HG02763 (cell line): ENCODE measurements around the gene RPL37A.

Source experiments
- ATAC-seq: cut with Tn5 transposase; IDR thresholded peaks from one replicate; pipeline ENCODE4 v1.9.1; 2021; ENCODE audit warnings: mild to moderate bottlenecking, moderate library complexity; ENCODE audit not compliant: unreplicated experiment

RPL37A gene

GRCh38 chr2:216486708-216487107 lies 11.9 kb upstream of the RPL37A start:
- ATAC-seq, result no peak

DNA sequence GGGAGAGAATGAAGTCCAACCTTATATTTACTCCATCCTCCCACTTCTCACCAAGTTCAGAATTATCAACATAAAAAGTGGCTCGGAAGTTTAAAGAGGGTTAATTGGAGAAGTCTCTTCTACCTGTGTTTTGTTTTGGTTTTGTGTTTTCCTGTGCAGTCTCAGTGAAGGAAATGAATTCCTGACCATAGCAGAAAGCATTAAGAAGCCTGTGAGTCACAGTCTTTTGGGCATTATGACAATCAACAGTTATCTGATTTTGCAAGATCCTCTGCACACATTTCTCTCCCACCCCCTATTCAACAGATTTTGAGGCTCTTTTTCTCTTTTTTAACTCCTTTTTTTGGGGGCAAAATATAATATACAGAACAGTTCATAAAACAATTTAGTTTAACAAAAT lies 8.6 kb upstream of the RPL37A start:
- no peak for ATAC-seq

DNA sequence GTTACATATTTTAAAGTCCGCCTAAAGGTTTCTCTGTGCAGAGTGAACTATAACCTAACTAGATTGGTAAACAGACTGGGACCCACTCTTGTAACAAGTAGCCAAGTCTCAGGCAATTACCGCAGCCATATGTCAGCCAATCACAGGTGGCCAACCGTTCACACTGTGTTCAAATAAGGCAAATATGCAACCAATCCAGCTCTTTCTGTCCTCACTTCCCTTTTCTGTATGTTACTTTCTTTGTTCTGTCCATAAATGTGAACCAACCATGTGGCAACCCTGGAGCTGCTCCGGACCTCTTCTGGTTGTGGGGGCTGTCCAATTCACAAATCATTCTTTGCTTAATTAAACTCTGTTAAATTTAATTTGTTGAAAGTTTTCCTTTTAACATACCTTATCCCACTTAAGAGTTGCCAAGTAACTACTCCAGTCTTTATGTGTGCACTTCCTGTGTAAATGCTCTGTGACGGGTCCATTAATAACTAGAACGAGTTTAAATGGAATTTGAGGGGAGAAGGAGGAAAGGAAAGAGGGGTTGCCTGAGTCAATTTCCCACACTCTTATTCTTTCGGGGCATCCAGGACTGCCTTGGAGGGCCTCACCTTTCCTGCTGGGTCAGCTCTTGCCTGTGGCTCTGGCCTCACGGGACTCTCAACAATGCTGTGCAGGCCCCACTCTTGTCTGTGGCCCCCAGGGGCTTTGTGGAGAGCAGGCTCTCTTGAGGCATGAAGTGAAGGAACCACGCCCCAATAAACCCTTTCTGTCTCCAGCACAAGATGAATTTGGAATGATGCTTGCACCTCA lies 6.6 kb upstream of the RPL37A start:
- peak; percentile 65 for ATAC-seq

- no peak for ATAC-seq
Measured at GRCh38 chr2:216492597-216493333, 5.9 kb upstream of the RPL37A start.

DNA sequence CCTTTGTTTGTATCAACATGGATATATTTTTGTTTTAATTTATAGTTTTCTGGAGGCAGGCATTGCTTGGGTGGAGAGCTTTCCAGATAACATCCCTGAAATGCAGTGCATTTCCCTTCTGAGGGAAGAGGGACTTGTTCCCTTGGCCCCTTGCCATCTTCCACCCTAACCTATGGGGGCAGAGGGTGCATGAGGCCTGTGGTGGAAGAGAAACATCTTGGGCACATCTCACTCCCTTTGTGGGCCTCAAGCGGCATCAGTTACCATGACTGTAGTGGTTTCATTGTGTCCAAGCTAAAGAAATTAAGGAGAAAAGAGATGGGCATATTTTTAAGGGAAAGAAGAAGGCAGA lies 5.3 kb upstream of the RPL37A start:
- no peak for ATAC-seq

DNA sequence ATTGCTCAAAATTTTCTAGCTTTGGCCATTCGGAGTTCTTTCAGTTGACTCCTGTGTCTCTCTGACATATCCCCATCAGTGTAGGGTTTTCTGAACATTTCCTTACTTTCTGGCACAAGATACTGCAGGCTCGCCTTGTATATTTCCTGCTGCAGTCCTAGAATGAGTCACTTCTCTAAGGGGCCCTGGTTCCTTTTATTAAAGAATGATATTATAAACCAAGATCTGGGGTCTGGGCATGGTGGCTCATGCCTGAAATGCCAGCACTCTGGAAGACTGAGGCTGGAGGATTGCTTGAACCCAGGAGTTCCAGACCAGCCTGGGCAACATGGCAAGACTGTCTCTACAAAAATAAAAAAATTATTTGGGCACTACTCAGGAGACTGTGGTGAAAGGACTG lies 3.0 kb upstream of the RPL37A start:
- ATAC-seq, result no peak

- ATAC-seq, result no peak
Measured at GRCh38 chr2:216497382-216498069, 1.1 kb upstream of the RPL37A start.

GRCh38 chr2:216498070-216498378 lies 620 bp upstream of the RPL37A start:
- ATAC-seq, result no peak

DNA sequence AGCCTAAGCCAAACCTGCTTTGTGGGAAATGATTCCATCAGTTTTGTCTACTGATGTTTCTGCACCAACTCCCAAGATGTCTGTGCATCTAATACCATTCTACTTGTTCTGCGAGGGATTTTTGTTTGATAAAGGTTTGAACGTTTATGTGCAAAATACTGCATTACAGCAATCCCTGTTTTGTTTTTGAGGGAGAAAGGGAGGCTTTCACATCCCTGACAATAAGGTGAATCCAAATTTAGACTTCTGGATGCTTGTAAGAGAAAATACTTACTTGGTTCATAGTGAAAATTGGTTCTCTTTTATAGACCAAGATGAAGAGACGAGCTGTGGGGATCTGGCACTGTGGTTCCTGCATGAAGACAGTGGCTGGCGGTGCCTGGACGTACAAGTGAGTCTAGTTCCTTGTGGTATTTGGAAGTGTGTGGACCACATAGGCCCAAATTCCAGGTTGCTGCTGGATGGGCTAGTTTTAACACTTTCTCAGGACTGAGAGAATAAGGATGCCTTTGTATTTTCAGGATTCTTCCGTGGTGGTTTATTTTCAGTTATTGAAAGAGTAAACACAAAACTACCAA lies 1.1 kb downstream of the RPL37A start:
- ATAC-seq, result no peak

- ATAC-seq, result no peak
Measured at GRCh38 chr2:216500572-216500971, 1.9 kb downstream of the RPL37A start.

- no peak for ATAC-seq
Measured at GRCh38 chr2:216501854-216502253, 3.2 kb downstream of the RPL37A start.

GRCh38 chr2:216502381-216503158 lies 3.9 kb downstream of the RPL37A start:
- ATAC-seq, result no peak

DNA sequence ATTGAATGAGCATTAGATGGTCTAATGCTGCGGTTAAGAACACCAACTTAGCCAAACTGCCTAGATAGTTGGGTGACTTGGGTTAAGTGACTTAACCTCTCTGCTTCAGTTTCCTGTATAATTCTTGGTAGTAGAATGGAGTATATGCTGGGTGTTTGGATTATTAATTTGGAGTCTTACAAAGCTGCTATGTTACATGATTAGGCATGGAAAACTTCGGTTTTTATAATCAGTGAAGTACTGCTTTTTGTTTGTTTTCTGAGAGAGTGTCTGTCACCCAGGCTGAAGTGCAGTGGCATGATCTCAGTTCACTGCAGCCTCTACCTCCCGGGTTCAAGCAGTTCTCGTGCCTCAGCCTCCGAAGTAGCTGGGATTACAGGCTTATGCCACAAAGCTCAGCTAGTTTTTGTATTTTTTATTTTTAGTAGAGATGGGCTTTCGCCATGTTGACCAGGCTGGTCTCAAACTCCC lies 4.5 kb downstream of the RPL37A start:
- ATAC-seq, result no peak

- no peak for ATAC-seq
Measured at GRCh38 chr2:216503697-216504375, 5.2 kb downstream of the RPL37A start.

DNA sequence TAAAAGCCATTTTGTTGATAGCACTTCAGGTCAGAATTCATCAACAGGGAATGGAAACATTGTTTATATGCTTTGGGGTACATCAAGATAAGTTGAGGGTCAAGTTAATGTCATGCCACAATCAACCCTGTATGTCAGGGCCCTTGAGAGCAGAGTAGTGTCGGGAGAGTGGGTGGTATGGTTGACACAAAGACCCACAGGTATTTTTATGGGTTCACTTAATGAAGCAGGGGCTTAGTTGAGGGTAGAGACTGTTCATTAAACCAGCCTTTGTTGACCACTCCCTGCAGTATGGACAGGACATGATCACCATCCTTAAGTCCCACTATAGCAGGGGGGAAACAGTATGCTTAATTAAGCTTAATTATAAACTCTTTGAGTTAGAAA lies 5.7 kb downstream of the RPL37A start:
- no peak for ATAC-seq

- ATAC-seq, result no peak
Measured at GRCh38 chr2:216505133-216506106, 6.8 kb downstream of the RPL37A start.

- no peak for ATAC-seq
Measured at GRCh38 chr2:216507220-216508160, 8.8 kb downstream of the RPL37A start.

- no peak for ATAC-seq
Measured at GRCh38 chr2:216508229-216508628, 9.6 kb downstream of the RPL37A start.
